NB4 (cell line): ENCODE measurements around the gene EMILIN1.

ENCODE experiments used
- CTCF ChIP-seq: IDR thresholded peaks from one replicate; pipeline ENCODE4 v1.5.1; 2012; ENCODE audit warnings: low read depth, low read length
- MAX ChIP-seq: IDR thresholded peaks from 2 replicates; pipeline ENCODE4 v1.6.1; 2011; ENCODE audit warnings: low read depth, low read length

GRCh38 chr2:27102329-27102728 lies 23.9 kb downstream of the EMILIN1 start:
- no peak for TF ChIP-seq MAX
- TF ChIP-seq CTCF = no peak
